CD1c-positive myeloid dendritic cell (primary cell): Measurements from ENCODE around the gene SMIM11.
"Not testable (repeated sequence)": the region's sequence is repeated elsewhere in the genome, so short reads cannot be mapped to it uniquely, and the experiment has no call there.

Source experiments
- DNase-seq: peaks from one replicate; pipeline ENCODE4 v3.0.0-alpha.2; 2016; ENCODE audit errors: extremely low spot score

SMIM11 gene

GRCh38 chr21:34423805-34424204 lies 48.5 kb downstream of the SMIM11 start, which contains the start of gene SMIM34:
SMIM34 (minus strand) TSS chr21:34423951; CDS start chr21:34423839, 112 bp downstream.
- not testable (repeated sequence) for DNase-seq

- DNase-seq, result not testable (repeated sequence)
Observed at GRCh38 chr21:34427339-34427738, 52.0 kb downstream of the SMIM11 start.

- DNase-seq, result not testable (repeated sequence)
Observed at GRCh38 chr21:34428441-34428840, 53.1 kb downstream of the SMIM11 start.

- DNase-seq, result not testable (repeated sequence)
Observed at GRCh38 chr21:34429710-34430109, 54.4 kb downstream of the SMIM11 start.
